Activated T-helper 1 cell treated with anti-CD3 and anti-CD28 coated beads, Interleukin-2, amount 50 U/mL, for 16 hours (primary cell): ENCODE results near the gene RHOV.
"Not testable (repeated sequence)": the region's sequence is repeated elsewhere in the genome, so short reads cannot be mapped to it uniquely, and the experiment has no call there.

Experiments
- DNase-seq, 2 donors: peaks; one replicate each; pipeline ENCODE4 v3.0.0-alpha.2; 2020; ENCODE audit warnings: low read depth in 1 of 2, low spot score in 1 of 2

The RHOV gene

DNA sequence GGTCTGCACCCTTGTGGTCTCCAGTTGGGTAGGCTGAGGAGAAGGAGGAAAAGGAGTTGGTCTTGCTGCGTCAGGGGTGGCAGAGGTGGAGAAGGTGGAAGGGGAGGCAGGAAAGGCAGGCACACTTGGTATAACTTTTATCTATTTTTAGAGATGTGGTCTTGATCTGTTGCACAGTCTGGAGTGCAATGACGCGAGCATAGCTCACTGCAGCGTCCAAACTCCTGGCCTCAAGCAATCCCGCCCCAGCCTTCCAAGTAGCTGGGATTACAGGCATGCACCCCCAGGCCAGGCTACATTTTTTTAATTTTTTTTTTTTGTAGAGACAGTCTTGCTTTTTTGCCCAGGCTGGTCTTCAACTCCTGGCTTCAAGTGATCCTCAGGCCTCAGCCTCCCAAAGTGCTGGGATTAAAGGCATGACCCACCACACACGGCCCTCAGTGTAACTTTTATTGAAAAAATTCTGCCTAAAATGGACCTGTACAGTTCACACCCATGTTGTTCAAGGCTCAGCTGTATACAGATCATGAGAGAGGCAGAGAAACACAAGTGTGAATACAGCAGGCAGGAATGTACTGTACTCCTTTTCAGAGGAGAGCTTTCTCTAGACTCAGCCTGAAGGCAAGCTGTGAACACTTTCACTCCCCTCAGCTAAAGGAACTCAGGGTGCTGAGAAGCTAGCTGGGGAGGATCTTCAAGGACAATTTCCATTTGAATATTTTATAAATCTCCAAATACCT, 2.1 kb upstream of the RHOV start:
- no peak for DNase-seq

DNA sequence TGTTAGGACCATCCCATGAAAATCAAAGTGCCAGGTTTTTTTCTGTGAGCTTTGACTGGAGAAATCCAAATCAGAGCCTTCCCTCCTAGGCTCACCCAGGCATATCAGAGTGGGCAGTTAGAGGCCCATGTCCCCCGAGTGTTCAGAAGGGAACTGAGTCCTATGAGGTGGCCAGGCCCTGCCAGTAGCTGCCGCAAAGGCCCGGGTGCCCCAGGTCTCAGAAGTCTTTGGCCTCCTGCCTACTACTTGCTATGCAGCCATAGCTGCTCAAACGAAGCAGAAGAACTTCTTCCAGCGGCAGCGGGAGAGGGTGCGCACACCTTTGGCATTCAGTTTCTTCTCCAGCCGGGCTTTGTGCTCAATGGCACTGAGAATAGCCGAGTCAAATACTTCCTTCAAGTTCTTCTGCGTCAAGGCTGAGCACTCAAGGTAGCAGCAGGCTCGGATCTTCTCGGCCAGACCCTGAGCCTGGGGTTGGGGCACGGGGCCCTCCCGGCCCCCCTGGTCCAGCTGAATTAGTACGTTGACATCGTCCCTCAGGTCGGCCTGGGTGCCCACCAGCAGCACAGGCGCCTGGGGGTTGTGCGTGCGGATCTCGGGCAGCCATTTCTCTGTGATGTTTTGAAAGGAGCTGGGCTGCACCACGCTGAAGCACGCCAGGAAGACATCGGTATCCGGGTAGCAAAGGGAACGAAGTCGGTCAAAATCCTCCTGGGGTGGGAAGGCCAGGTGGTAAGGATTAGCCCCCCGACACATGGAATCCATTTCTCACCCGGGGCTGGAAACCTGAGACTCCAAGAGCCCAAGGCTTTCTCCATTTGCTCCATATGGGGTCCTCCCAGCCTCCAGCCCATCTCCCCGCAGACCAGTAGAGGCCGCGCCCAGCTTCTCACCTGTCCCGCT, 992 bp downstream of the RHOV start:
- no peak for DNase-seq

DNA sequence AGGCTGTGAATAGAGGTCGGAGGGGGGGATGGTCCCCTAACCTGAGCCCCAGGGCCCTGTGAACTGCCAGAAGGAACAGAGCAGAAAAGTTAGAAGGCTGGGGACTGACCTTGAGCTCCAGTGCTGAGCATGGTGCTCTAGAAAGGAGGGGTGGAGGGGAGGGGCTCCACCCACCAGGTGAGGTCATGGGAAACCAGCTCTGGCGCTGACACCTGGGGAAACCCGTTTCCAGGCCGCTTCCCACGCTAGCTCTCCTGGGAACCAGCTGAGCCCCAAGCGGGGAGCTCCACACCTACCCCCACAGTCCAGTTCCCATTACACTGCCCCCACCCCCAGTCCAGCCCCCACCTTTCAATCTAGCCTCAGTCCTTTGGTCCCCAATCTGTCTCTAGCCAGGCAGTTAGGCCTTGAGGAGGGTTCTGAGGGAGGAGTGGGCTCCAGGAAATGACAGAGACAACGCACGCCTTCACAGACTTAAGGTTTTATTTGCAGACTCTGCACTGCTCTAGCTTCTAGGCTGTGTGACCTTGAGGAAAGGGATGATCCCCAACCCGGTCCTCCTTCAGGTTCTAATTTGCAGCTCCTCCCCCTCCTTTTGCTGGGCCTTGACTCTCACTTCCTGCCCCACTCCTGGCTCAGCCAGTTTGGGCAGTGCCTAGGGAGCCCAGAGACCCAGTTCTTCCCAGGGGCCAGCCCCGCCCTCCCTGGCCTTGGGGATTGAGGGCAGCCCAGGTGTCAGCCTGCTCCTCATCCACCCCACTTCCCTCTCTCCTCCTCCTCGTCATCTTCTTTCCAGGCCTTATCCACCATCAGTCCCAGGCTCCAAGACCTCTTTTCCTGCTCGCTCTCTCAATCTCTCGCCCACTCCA, 2.1 kb downstream of the RHOV start:
- no peak for DNase-seq

DNA sequence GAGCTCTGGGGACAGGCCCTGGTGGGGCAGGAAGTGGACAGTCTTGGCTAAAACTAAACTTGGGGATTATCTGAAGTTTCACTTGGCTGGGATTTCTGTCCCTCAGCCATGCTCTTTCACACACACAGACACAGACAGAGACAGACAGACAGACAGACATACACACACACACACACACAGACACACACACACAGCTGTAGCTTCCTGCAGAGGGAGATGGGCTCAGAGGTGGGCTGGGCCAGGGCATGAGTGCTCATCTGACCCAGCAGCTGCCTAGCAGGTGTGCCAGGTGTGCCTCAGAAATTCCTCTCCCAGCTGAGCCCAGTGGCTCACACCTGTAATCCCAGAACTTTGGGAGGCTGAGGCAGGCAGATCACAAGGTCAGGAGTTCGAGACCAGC, 3.3 kb downstream of the RHOV start:
- DNase-seq: no peak

DNA sequence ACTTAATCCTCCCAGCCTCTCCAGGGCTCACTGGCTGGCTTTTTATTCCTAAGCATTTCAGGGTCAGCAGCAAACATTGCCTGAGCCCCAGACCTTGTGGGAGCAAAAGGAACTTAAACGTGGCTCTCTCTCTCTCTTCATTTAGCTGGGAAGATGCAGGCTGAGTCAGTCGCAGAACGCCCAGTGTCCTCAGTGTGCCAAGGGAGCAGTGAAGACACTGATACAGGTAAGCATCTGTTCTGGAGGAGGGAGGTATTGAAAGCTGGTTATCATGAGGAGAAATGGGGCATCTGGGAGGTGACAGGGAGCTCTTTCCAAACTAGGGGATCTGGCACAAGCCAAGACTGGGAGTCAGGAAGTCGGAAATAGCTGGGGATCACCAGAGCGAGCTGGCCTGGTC, 4.3 kb downstream of the RHOV start:
- DNase-seq: no peak

DNA sequence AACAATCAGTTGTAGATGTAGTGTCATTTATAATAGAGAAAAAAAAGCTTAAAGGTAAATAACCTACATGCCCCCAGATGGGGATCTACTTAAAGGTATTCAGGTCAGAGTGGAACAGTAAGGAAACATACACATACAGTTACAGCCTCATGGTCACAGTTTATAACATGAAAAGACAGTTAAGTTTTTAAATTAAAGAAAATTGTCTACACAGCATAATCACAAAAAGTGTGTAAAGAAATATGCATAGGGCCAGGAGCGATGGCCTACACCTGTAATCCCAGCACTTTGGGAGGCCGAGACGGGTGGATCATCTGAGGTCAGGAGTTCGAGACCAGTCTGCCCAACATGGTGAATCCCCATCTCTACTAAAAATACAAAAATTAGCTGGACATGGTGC, 6.8 kb downstream of the RHOV start:
- DNase-seq: no peak

DNA sequence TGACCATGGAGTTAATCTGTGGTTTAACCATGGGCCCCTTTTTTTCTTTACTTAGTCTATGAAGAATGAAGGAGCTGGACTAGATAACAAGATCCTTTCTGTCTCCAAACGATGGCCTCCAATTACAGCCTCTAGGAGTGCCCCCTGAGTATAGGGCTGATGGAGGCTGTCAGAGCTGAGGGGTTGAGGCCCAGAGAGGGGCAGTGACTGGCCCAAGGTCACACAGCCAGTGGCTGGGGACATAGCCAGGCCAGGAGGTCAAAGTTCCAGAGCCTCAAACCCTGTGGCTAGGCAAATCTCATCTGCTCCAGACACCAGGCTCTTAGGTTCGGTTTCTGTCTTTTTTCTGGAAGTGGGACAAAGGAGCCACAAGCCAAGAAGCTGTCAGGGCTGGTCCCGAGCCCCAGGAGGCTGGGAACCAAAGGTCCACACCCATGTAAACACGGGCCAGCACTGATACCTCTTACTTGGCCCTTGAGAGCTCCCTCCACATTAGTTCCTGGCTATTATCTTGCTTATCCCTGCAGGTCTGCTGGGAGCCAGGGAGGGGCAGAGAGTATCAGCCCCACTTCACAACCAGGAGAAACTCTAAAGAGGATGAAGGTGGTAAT, 10.3 kb downstream of the RHOV start:
- DNase-seq: no peak

DNA sequence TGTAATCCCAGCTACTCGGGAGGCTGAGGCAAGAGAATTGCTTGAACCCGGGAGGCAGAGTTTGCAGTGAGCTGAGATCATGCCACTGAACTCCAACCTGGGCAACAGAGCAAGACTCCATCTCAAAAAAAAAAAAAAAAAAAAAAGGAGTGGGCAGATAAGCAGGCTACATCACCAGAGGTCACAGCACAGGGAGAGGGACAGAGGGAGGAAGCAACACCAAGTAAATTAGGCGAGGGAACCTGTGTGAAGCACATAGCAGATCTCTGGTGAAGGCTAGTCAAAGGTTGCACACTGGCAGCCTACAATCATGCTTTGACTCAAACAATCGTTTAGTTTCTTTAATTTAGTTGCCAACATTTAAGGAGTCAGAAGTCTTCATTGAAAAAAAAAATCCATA, 12.9 kb downstream of the RHOV start:
- DNase-seq: not testable (repeated sequence)

DNA sequence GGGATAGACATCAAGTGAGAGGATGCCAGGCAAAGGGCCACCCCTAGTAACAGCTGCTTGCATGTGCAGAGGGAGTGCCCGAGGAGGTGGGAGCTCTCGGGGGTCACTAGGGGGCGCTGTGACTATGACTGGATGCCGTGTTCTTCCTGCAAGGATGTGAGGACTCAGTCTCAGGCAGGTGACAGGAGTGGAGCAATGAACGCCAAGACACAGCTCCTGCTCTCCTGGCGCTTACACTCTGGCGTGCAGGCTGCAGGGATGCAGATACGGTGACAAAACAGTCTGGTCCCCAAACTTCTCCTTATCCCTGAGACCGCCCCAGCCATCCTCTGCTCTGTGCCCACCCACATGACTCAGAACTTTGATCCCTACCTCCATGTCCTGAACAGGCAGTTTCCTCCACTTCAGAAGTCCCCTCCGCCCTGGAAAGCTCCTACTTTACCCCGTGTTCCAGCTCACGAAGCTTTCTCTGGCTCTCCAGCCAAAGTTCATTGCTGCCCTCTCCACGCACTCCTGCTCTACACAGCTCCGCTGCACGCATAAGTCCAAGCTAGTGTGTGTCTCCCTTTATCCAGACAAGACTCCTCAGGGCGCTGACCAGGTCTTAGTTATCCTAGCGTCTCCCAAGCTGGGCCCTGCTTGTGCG, 14.7 kb downstream of the RHOV start:
- peak; percentile 66 to 69 for DNase-seq

DNA sequence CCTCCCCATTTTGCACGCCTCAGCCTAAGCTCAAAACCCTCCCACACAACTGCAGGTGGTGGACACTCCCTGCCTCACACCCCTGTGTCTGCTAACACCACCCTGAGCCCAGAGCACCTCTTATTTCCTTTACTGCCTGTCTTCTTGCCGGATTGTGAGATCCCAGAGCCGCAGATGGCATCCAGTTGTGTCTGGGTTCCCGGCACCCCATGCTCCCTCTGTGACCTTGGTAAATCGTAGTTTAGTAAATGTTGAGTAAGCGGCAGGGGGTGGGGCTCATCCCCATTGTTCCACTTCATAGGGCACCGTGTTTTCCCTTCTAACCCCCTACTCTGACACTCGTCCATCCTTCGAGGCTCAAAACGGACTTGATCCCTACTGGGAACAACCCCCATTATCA, 15.3 kb downstream of the RHOV start:
- DNase-seq: no peak

DNA sequence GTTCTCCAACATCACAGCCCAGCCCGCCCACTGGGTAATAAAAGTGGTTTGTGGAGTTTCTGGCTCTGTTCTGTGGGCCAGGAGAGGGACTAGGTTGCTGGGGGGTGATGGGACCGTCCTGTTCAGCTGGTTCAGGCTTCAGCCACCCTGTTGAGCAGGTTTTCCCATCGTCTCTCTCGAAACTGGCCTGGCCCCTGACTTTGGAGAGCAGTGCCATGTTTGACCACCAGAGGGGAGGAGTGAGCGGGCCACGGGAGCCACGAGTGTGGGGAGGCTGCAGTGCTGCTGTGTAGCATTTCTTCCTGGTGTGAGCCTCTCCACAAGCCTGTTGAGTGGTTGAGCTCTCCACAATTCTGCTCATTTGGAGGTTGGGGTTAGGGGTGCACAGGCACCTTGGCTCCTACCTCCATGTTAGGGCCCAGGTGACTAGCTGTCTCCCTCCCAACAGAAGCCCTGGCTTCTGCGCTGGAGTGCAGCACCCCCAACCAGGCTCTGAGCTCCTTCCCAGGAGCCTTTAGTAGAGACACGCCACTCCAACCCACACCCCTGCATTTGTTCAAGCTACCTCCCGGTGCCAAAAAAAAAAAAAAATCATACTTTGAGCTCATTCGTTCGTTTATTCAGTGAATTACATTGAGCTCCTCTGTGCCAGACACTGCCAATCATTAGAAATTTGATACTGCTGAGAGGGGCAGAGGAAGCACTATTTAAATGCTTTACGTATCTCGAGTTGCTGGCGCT, 16.3 kb downstream of the RHOV start:
- peak; percentile 64 to 74 for DNase-seq

DNA sequence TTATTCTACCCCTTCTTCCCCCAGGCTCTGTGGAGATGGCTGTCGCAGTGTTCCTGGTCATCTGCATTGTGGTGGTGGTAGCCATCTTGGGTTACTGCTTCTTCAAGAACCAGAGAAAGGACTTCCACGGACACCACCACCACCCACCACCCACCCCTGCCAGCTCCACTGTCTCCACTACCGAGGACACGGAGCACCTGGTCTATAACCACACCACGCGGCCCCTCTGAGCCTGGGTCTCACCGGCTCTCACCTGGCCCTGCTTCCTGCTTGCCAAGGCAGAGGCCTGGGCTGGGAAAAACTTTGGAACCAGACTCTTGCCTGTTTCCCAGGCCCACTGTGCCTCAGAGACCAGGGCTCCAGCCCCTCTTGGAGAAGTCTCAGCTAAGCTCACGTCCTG, 17.3 kb downstream of the RHOV start:
- no peak for DNase-seq

DNA sequence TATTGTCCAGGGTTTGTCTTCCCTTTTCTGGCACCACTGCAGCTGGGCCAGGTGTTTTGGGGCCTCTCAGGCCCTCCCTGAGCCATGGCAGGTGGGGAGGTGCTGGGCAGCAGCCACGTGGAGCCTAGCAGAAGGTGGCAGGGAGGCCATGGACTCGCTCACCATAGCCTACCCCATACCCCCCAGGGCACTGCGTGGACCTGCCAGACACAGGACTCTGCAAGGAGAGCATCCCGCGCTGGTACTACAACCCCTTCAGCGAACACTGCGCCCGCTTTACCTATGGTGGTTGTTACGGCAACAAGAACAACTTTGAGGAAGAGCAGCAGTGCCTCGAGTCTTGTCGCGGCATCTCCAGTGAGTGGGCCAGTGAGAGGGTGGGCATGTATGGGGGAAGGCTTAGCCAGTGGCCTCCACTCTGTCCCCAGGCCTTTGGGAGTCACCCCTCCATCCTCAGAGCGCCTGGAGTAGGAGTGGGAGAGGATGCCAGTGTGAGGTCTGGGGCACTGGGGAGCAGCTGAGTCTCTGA, 18.3 kb downstream of the RHOV start:
- DNase-seq: no peak

DNA sequence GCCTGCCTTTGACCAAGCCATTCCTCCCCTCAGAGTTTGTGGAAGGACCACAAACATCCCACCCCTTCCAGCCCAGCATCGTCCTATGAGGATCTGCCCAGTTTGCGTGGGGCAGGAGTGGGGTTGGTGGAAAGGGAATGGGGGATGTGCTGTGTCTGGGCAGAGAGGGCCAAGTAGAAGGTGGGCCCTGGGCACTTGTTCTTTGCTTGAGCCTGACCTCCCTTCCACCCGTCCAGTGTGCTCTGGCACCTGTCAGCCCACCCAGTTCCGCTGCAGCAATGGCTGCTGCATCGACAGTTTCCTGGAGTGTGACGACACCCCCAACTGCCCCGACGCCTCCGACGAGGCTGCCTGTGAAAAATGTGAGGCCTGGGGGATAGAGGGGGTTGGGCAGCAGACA, 19.9 kb downstream of the RHOV start:
- no peak for DNase-seq

DNA sequence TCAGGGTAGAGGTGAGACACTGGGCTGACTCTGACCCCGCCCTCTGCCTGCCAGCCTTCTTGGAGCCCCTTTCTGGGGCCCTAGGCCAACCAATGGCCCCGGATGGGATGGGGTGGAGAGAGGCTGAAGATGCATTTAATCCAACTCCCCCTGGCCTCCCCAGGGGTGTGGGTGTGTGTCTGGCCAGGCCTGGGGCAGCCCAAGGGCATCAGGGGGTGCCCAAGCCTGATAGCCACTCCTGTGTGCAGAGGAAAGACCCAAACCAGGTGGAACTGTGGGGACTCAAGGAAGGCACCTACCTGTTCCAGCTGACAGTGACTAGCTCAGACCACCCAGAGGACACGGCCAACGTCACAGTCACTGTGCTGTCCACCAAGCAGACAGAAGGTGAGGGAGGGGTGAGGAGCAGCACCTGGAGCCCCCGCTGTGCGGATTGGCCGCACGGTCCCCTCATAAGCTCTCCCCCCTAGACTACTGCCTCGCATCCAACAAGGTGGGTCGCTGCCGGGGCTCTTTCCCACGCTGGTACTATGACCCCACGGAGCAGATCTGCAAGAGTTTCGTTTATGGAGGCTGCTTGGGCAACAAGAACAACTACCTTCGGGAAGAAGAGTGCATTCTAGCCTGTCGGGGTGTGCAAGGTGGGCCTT, 20.7 kb downstream of the RHOV start:
- DNase-seq: no peak

DNA sequence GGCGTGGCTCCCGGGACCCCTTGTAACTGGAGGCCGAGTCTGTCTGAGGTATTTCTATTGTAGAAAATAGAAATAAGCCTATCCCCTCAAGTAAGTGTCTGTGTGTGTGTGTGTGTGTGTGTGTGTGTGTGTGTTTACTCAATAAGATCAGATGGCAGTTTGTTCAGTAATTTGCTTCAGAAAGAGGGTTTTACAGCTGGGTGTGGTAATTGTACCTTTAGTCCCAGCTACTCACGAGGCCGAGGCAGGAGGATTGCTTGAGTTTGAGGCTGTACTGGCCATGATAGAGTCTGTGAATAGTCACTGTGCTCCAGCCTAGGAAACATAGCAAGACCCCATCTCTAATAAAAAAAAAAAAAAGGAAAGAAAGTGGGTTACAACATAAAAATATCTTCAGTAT, 21.5 kb downstream of the RHOV start:
- DNase-seq: no peak

DNA sequence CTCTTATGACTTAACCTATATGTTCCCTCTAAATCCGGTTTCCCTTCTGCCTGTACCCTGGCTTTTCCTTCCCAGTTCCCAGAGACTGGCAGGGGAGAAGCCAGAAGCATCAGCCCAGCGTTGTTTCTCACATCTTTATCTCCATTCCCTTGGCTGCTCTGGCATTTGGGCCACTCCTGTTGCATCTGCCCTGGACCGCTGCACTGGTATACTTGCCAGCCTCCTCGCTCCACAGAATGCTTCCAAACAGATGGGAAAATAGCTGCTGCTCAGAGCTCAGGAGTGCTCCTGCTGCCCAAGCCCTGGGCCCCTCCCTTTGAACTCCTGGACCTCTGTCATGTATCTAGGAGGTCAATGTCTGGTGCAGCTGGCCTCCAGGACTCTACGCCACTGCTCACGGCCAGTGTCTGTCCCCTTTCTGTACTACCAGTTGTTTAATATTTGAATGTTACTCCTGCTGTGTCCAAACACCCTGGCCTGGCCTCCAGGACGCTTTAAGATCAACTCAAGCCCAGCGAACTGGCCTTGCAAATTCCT, 23.4 kb downstream of the RHOV start:
- no peak for DNase-seq

DNA sequence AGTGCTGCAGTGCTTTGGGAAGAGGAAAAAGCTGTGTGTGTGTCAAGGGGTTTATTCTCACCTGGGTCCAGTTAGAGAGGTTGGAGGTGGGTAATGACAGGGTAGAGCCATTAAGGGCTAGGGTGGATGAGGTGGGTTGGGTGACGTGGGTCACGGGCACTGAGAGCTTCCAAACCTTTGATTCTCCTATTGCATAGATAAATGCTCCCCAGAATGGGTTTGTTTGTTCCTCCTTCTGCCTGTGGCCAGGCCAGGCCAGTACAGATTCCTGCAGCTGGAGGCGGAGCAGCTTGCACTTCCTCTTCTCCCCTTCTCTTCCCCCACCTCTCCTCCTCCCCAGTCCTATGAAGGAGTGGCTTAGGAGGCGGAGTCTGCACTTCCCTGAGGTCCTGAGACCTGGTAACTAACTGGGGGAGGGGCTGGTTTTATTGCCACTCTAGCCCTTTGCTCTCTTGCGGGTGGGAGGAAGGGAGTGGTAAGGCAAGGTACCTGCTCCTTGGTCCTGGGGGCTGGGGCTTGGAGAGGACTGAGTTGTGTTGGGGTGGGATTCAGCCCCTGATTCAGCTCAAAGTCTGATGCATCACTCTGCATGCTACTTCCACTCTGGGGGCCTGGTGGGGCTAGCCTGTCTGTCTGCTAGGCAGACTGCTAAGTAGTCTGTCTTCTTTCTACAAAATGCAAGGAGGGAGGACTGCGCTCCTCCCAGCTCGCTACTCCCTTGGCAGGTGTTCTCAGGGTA, 26.6 kb downstream of the RHOV start:
- DNase-seq: no peak
